K562 (cell line): Measurements from ENCODE around the gene DGCR6L. TPM values are rescaled to one million over a fixed set of nuclear protein-coding genes. Genes with fewer than 3 reads are reported as not detected.

ENCODE experiments used
- ATF2 ChIP-seq: sonication (generic); formaldehyde crosslinking; IDR thresholded peaks from 2 replicates; pipeline ENCODE4 v1.8.1; 2022; ENCODE audit warnings: missing genetic modification reagents
- BHLHE40 ChIP-seq: IDR thresholded peaks from 2 replicates; pipeline ENCODE4 v1.6.1; 2011; ENCODE audit warnings: low read length, improper control_type of control experiment
- E2F3 ChIP-seq: fragments of 250-450 bp; sonication (Bioruptor Pico); IDR thresholded peaks from 2 replicates; pipeline ENCODE4 v1.4.0; 2020; ENCODE audit warnings: mild to moderate bottlenecking
- ESRRA ChIP-seq: fragments of 450-650 bp; IDR thresholded peaks from 2 replicates; pipeline ENCODE4 v1.6.1; 2014; ENCODE audit warnings: low read depth, mild to moderate bottlenecking, moderate library complexity, borderline replicate concordance
- FOXJ2 ChIP-seq: fragments of 200-800 bp; sonication (Bioruptor generic); IDR thresholded peaks from 2 replicates; pipeline ENCODE4 v1.6.1; 2016; ENCODE audit warnings: missing genetic modification characterization, missing compliant biosample characterization
- JUNB ChIP-seq: fragments of 450-650 bp; formaldehyde crosslinking; conservative IDR thresholded peaks from 2 replicates; pipeline ENCODE4 v1.4.0; 2020; ENCODE audit warnings: mild to moderate bottlenecking
- KAT8 ChIP-seq: fragments of 450-650 bp; IDR thresholded peaks from 2 replicates; pipeline ENCODE4 v1.6.1; 2016; ENCODE audit warnings: low read depth, mild to moderate bottlenecking
- KDM4B ChIP-seq, 2 experiments: fragments of 450-650 bp in 1 of 2; sonication (generic) in 1 of 2; IDR thresholded peaks; 2 replicates each; pipeline ENCODE4 v1.6.1; 2016 to 2017; ENCODE audit warnings: borderline replicate concordance in 2 of 2, antibody characterized with exemption in 1 of 2, low read depth in 1 of 2, mild to moderate bottlenecking in 1 of 2
- NCOA4 ChIP-seq: fragments of 450-650 bp; IDR thresholded peaks from 2 replicates; pipeline ENCODE4 v1.6.1; 2018; ENCODE audit warnings: mild to moderate bottlenecking; ENCODE audit not compliant: partially characterized antibody
- SAFB ChIP-seq: fragments of 200-400 bp; formaldehyde crosslinking; IDR thresholded peaks from 2 replicates; pipeline ENCODE4 v1.6.1; 2017; ENCODE audit warnings: low read depth, low read length, borderline replicate concordance
- SMC3 ChIP-seq: conservative IDR thresholded peaks from 2 replicates; pipeline ENCODE4 v1.6.1; 2011; ENCODE audit warnings: low read depth, low read length, improper control_type of control experiment; ENCODE audit not compliant: insufficient read depth
- SP2 ChIP-seq: IDR thresholded peaks from 2 replicates; pipeline ENCODE4 v1.6.1; 2011; ENCODE audit warnings: mild to moderate bottlenecking, low read depth, low read length, moderate library complexity; ENCODE audit not compliant: poor library complexity, severe bottlenecking; ENCODE audit errors: extremely low read depth
- SREBF1 ChIP-seq: fragments of 150-350 bp; IDR thresholded peaks from 2 replicates; pipeline ENCODE4 v1.6.1; 2014; ENCODE audit warnings: antibody characterized with exemption, low read depth, low read length, borderline replicate concordance
- ZFX ChIP-seq: sonication (generic); formaldehyde crosslinking; IDR thresholded peaks from 2 replicates; pipeline ENCODE4 v1.8.0; 2022; ENCODE audit warnings: mild to moderate bottlenecking, missing genetic modification reagents, moderate library complexity
- ZNF175 ChIP-seq: fragments of 200-800 bp; sonication (Bioruptor generic); IDR thresholded peaks from 2 replicates; pipeline ENCODE4 v1.6.1; 2016; ENCODE audit warnings: low read depth, mild to moderate bottlenecking, missing genetic modification characterization, missing compliant biosample characterization
- ZNF696 ChIP-seq: fragments of 250-450 bp; sonication (Bioruptor Pico); conservative IDR thresholded peaks from 2 replicates; pipeline ENCODE4 v1.4.0; 2020; ENCODE audit warnings: mild to moderate bottlenecking, moderate library complexity
- ZZZ3 ChIP-seq: fragments of 450-650 bp; IDR thresholded peaks from 2 replicates; pipeline ENCODE4 v1.6.1; 2016; ENCODE audit warnings: antibody characterized with exemption, mild to moderate bottlenecking, moderate library complexity
- polyA plus RNA-seq, 8 experiments: library from polyadenylated mRNA; depleted of rRNA in 4 of 8; stranded (reverse) in 5 of 8; unstranded in 3 of 8; fragments of >200 nt; fragmentation: Nextera tagmentation in 2 of 8; fragmentation: Illumina TruSeq in 1 of 8; extraction: Ambion mirVana in 2 of 8; extraction: Trizol in 1 of 8; gene quantifications; 2 replicates each; pipeline versions ENCODE4 v1.2.1 to v1.2.3, GENCODE V29; 2011 to 2014; ENCODE audit warnings: inconsistent platforms in 1 of 8, missing spikeins in 1 of 8
- total RNA-seq, 7 experiments: library from RNA; depleted of rRNA in 6 of 7; stranded (reverse); fragments of >200 nt in 6 of 7; fragmentation: Illumina TruSeq in 2 of 7; extraction: Trizol in 2 of 7; gene quantifications; 2 replicates each; pipeline versions ENCODE4 v1.2.1 to v1.2.3, GENCODE V29; 2011 to 2021; ENCODE audit warnings: low replicate concordance in 1 of 7
- TF ChIP-seq, protein P1 (sequence below): fragments of 450-650 bp; formaldehyde crosslinking; IDR thresholded peaks from 2 replicates; pipeline ENCODE4 v1.4.0; 2022; ENCODE audit warnings: missing genetic modification characterization
- TF ChIP-seq, protein P2 (sequence below): sonication (generic); formaldehyde crosslinking; IDR thresholded peaks from 2 replicates; pipeline ENCODE4 v1.8.1; 2022; ENCODE audit warnings: missing genetic modification reagents
- TF ChIP-seq, protein P3 (sequence below): fragments of 250-450 bp; sonication (Bioruptor Pico); IDR thresholded peaks from 2 replicates; pipeline ENCODE4 v1.4.0; 2020; ENCODE audit warnings: borderline replicate concordance
- TF ChIP-seq, protein P4 (sequence below): fragments of 250-450 bp; sonication (Bioruptor Pico); IDR thresholded peaks from 2 replicates; pipeline ENCODE4 v1.6.1; 2021; ENCODE audit warnings: mild to moderate bottlenecking

The DGCR6L gene
- total and polyA plus RNA-seq, 9 of the 15 experiments (the other 6 are each of a cell fraction or from before 2014, with no cell fraction given), result 3.6 to 151 (median 51.0) TPM

- TF ChIP-seq KDM4B (IDR thresholded peaks at IDR 0.05; ENCODE audit: borderline replicate concordance in 2 of 2, low read depth in 1 of 2) (peak in 1 of 2 experiments; percentile 51; a peak in 1 of 4 replicates), SAFB (peak; percentile 46; the same call in 1 of the 2 replicates), E2F3 (peak; percentile 93), ZNF696 (CRISPR knock-in tag) (no peak), BHLHE40 (peak; percentile 71), KAT8 (no peak), SREBF1 (no peak), ZFX (CRISPR knock-in tag) (no peak), SP2 (no peak), ZNF175 (CRISPR knock-in tag) (no peak), NCOA4 (no peak), ATF2 (peak; percentile 57; the same call in 1 of the 2 replicates), FOXJ2 (tag) (no peak), ESRRA (peak; percentile 53), JUNB (peak; percentile 51), ZZZ3 (no peak), SMC3 (peak; percentile 23; the same call in 1 of the 2 replicates)
- TF ChIP-seq, protein P1, sequence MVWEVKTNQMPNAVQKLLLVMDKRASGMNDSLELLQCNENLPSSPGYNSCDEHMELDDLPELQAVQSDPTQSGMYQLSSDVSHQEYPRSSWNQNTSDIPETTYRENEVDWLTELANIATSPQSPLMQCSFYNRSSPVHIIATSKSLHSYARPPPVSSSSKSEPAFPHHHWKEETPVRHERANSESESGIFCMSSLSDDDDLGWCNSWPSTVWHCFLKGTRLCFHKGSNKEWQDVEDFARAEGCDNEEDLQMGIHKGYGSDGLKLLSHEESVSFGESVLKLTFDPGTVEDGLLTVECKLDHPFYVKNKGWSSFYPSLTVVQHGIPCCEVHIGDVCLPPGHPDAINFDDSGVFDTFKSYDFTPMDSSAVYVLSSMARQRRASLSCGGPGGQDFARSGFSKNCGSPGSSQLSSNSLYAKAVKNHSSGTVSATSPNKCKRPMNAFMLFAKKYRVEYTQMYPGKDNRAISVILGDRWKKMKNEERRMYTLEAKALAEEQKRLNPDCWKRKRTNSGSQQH, result peak; percentile 85
- TF ChIP-seq, protein P2, sequence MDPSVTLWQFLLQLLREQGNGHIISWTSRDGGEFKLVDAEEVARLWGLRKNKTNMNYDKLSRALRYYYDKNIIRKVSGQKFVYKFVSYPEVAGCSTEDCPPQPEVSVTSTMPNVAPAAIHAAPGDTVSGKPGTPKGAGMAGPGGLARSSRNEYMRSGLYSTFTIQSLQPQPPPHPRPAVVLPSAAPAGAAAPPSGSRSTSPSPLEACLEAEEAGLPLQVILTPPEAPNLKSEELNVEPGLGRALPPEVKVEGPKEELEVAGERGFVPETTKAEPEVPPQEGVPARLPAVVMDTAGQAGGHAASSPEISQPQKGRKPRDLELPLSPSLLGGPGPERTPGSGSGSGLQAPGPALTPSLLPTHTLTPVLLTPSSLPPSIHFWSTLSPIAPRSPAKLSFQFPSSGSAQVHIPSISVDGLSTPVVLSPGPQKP (CRISPR knock-in tag), result no peak
- TF ChIP-seq, protein P3, sequence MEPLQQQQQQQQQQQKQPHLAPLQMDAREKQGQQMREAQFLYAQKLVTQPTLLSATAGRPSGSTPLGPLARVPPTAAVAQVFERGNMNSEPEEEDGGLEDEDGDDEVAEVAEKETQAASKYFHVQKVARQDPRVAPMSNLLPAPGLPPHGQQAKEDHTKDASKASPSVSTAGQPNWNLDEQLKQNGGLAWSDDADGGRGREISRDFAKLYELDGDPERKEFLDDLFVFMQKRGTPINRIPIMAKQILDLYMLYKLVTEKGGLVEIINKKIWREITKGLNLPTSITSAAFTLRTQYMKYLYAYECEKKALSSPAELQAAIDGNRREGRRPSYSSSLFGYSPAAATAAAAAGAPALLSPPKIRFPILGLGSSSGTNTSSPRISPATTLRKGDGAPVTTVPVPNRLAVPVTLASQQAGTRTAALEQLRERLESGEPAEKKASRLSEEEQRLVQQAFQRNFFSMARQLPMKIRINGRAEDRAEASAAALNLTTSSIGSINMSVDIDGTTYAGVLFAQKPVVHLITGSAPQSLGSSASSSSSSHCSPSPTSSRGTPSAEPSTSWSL (CRISPR knock-in tag), result peak; percentile 97
- TF ChIP-seq, protein P4, sequence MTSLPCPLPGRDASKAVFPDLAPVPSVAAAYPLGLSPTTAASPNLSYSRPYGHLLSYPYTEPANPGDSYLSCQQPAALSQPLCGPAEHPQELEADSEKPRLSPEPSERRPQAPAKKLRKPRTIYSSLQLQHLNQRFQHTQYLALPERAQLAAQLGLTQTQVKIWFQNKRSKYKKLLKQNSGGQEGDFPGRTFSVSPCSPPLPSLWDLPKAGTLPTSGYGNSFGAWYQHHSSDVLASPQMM (CRISPR knock-in tag), result no peak
Measured at GRCh38 chr22:20319745-20320658, at the start of gene DGCR6L (continued).
